ENCODE results near the gene KCNH8.
"Not testable (repeated sequence)": the region's sequence is repeated elsewhere in the genome, so short reads cannot be mapped to it uniquely, and the experiment has no call there.

- TF ChIP-seq, protein P1, sequence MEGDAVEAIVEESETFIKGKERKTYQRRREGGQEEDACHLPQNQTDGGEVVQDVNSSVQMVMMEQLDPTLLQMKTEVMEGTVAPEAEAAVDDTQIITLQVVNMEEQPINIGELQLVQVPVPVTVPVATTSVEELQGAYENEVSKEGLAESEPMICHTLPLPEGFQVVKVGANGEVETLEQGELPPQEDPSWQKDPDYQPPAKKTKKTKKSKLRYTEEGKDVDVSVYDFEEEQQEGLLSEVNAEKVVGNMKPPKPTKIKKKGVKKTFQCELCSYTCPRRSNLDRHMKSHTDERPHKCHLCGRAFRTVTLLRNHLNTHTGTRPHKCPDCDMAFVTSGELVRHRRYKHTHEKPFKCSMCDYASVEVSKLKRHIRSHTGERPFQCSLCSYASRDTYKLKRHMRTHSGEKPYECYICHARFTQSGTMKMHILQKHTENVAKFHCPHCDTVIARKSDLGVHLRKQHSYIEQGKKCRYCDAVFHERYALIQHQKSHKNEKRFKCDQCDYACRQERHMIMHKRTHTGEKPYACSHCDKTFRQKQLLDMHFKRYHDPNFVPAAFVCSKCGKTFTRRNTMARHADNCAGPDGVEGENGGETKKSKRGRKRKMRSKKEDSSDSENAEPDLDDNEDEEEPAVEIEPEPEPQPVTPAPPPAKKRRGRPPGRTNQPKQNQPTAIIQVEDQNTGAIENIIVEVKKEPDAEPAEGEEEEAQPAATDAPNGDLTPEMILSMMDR (IDR thresholded peaks at IDR 0.05; ENCODE audit: low read depth, low read length, poor library complexity, severe bottlenecking): not testable (repeated sequence)
- TF ChIP-seq EZH2phosphoT487 (IDR thresholded peaks at IDR 0.05; ENCODE audit: borderline replicate concordance, low read length): not testable (repeated sequence)
Measured at GRCh38 chr3:19233882-19234784, 85.8 kb downstream of the KCNH8 start.

Data from DOHH2 (cell line).